ENCODE measurements around the gene ZCCHC8. TPM values are rescaled to one million over a fixed set of nuclear protein-coding genes. Genes with fewer than 3 reads are reported as not detected.
A peak's percentile ranks its signal among the peaks of the same experiment; 100 is the strongest.
"Not testable (repeated sequence)": the region's sequence is repeated elsewhere in the genome, so short reads cannot be mapped to it uniquely, and the experiment has no call there.

Gene ZCCHC8
- total RNA-seq, 2 experiments from 2014 or later, result 49.4 to 54.8 TPM

DNA sequence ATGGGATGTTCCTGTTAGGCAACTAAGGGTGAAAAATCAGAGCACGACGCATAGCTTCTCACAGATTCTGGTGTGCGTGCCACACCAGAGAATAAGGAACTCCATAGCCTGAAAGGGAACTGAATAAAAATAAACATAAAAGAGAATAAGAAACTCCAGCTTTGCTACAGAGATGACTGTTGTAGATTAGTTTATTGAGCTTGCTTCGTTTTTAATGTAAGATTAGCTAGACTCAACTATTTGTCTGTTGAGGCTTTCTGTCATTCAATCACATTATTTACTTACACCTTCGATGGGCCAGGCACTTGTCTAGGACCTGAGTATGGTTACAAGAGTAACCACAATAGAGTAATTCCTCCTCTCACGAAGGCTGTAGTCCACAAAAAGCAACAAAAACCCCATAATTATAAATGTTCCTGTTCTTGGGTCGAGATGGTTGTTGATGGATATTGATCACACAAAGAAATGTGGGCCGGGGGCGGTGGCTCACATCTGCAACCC, 807 bp upstream of the ZCCHC8 start:
- H3K27ac ChIP-seq (ENCODE audit: low read depth in 1 of 2, low read length in 2 of 2), result peak overlapping the region; percentile 65 to 89
- intact Hi-C loops (cut with DNase I, micrococcal nuclease), result loop anchor here in 1 of 2 experiments (1.0 to 10.0 kb wide), 3 partner anchors 25 to 237 kb away; partner anchors contain the start of genes RSRC2 and VPS33A
- no peak for DNase-seq
- peaks cover 33% of the 10 kb centered on the region for H3K36me3 ChIP-seq (ENCODE audit: insufficient read depth, low read length)
- peaks cover 41% of the 10 kb centered on the region for H3K4me1 ChIP-seq (ENCODE audit: insufficient read depth, low read length)
- H3K36me3 Mint-ChIP-seq (ENCODE audit: low read depth), result peaks cover 64% of the 10 kb centered on the region
- TF ChIP-seq, protein P1, sequence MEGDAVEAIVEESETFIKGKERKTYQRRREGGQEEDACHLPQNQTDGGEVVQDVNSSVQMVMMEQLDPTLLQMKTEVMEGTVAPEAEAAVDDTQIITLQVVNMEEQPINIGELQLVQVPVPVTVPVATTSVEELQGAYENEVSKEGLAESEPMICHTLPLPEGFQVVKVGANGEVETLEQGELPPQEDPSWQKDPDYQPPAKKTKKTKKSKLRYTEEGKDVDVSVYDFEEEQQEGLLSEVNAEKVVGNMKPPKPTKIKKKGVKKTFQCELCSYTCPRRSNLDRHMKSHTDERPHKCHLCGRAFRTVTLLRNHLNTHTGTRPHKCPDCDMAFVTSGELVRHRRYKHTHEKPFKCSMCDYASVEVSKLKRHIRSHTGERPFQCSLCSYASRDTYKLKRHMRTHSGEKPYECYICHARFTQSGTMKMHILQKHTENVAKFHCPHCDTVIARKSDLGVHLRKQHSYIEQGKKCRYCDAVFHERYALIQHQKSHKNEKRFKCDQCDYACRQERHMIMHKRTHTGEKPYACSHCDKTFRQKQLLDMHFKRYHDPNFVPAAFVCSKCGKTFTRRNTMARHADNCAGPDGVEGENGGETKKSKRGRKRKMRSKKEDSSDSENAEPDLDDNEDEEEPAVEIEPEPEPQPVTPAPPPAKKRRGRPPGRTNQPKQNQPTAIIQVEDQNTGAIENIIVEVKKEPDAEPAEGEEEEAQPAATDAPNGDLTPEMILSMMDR (IDR thresholded peaks at IDR 0.05), result no peak
- peak overlapping the region; percentile 97 for H3K27ac Mint-ChIP-seq
- peaks cover 47% of the 10 kb centered on the region for H3K4me1 Mint-ChIP-seq (ENCODE audit: low read depth)
- H3K9me3 ChIP-seq (ENCODE audit: control insufficient read depth in 1 of 2, insufficient read depth in 1 of 2, low read length in 2 of 2), result no peaks in the 10 kb centered on the region
- no peaks in the 10 kb centered on the region for H3K27me3 Mint-ChIP-seq
- ChIA-PET CTCF (interaction anchor here (1.0 to 2.1 kb wide), 10 partner anchors 9 to 707 kb away, joined by 3 to 22 read pairs (median 4); partner anchors contain the start of genes CLIP1, DENR, KNTC1 and RSRC2), POLR2A (interaction anchor here (0.6 to 7.3 kb wide), 26 partner anchors 9 to 1211 kb away, joined by 3 to 208 read pairs (median 4); partner anchors contain the start of genes ATP6V0A2, CLIP1, DDX55 and DENR)
- ATAC-seq (ENCODE audit: poor library complexity), result no peak
- peak overlapping the region; percentile 80 for H3K4me3 ChIP-seq (ENCODE audit: low read length)
- peak overlapping the region; percentile 96 for H3K4me3 Mint-ChIP-seq
- no peaks in the 10 kb centered on the region for H3K27me3 ChIP-seq (ENCODE audit: control insufficient read depth in 1 of 2, insufficient read depth in 2 of 2, low read length in 2 of 2)
- H3K9me3 Mint-ChIP-seq, result no peaks in the 10 kb centered on the region

DNA sequence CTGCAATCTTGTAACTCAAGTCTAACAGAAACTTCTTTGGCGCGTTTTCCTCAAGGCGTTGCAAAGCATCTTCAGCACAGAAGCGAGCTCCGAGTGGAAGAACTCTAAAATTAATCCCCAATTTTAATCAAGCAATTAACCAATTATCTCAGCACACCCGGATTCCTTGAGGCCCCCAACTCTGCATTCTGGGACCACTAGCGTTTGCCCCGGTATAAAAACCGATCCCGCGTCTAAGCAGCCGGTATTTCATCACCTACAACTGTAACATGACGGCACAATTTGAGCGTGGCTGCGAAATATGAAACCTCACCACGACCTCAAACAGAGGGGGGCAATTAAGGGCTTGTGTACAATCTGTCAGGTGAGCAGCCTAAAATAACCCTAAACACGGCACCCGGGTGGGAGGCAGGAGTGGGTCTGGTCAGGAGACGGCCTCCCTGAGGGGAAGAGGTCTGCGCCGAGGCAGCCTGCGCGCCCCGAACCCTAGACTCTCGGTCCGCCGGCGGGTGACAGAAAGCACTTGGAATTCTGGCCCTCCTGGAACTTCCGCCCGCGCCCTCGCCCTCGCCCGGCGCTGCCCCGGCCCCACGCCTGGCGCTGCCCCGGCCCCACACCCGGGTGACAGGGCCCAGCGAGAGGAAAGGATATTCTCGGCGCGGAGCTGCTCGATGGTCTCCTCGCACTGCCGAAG, 594 bp downstream of the ZCCHC8 start:
- intact Hi-C loops (cut with DNase I, micrococcal nuclease), result loop anchor here (1.0 to 10.0 kb wide), 4 partner anchors 27 to 252 kb away; partner anchors contain the start of genes DENR (in 1 of the 2), KNTC1 (in 1 of the 2) and VPS33A (in 1 of the 2)
- H3K27me3 ChIP-seq (ENCODE audit: control insufficient read depth in 1 of 2, insufficient read depth in 2 of 2, low read length in 2 of 2), result no peaks in the 10 kb centered on the region
- TF ChIP-seq, protein P1 (IDR thresholded peaks at IDR 0.05), result no peak
- CTCF ChIA-PET, result interaction anchor here (0.6 to 2.1 kb wide), 10 partner anchors 11 to 705 kb away, joined by 3 to 22 read pairs (median 4); partner anchors contain the start of genes CLIP1, DENR, KNTC1 and RSRC2
- H3K36me3 ChIP-seq (ENCODE audit: insufficient read depth, low read length), result peaks cover 24% of the 10 kb centered on the region
- Mint-ChIP-seq H3K36me3 (ENCODE audit: low read depth) (peaks cover 54% of the 10 kb centered on the region), H3K4me1 (ENCODE audit: low read depth) (peaks cover 49% of the 10 kb centered on the region), H3K27ac (peak overlapping the region; percentile 97), H3K9me3 (no peaks in the 10 kb centered on the region), H3K4me3 (peak overlapping the region; percentile 96), H3K27me3 (no peaks in the 10 kb centered on the region)
- no peaks in the 10 kb centered on the region for H3K9me3 ChIP-seq (ENCODE audit: control insufficient read depth in 1 of 2, insufficient read depth in 1 of 2, low read length in 2 of 2)
- peaks cover 47% of the 10 kb centered on the region for H3K4me1 ChIP-seq (ENCODE audit: insufficient read depth, low read length)
- H3K4me3 ChIP-seq (ENCODE audit: low read length), result peak overlapping the region; percentile 80
- POLR2A ChIA-PET, result interaction anchor here (0.8 to 7.3 kb wide), 22 partner anchors 9 to 733 kb away, joined by 3 to 208 read pairs (median 6); partner anchors contain the start of genes DENR, DIABLO, HIP1R and KNTC1
- peak in 11 of 14 experiments; percentile 17 to 75 (median 29) for DNase-seq
- peak overlapping the region; percentile 88 to 89 for H3K27ac ChIP-seq (ENCODE audit: low read depth in 1 of 2, low read length in 2 of 2)
- peak; percentile 23 for ATAC-seq (ENCODE audit: poor library complexity)

DNA sequence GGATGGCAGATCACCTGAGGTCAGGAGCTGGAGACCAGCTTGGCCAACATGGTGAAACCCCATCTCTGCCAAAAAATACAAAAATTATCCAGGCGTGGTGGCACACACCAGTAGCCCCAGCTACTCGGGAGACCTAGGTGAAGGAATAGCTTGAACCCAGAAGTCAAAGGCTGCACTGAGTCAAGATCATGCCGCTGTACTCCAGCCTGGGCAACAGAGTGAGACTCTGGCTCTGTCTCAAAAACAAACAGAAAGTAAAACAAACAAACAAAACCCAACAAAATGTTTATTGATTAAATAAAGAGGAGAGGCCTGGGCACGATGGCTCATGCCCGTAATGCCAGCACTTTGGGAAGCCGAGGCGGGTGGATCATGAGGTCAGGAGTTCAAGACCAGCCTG, 5.5 kb downstream of the ZCCHC8 start:
- intact Hi-C loops (cut with DNase I, micrococcal nuclease), result no loop called here
- TF ChIP-seq, protein P1 (IDR thresholded peaks at IDR 0.05), result no peak
- Histone ChIP-seq H3K27me3 (ENCODE audit: control insufficient read depth in 1 of 2, insufficient read depth in 2 of 2, low read length in 2 of 2) (no peaks in the 10 kb centered on the region), H3K4me3 (ENCODE audit: low read length) (no peak overlapping the region), H3K27ac (ENCODE audit: low read depth in 1 of 2, low read length in 2 of 2) (no peak overlapping the region), H3K4me1 (ENCODE audit: insufficient read depth, low read length) (peaks cover 34% of the 10 kb centered on the region), H3K9me3 (ENCODE audit: control insufficient read depth in 1 of 2, insufficient read depth in 1 of 2, low read length in 2 of 2) (no peaks in the 10 kb centered on the region), H3K36me3 (ENCODE audit: insufficient read depth, low read length) (peaks cover 31% of the 10 kb centered on the region)
- Mint-ChIP-seq H3K4me3 (no peak overlapping the region), H3K4me1 (ENCODE audit: low read depth) (peaks cover 38% of the 10 kb centered on the region), H3K27me3 (no peaks in the 10 kb centered on the region), H3K27ac (no peak overlapping the region), H3K9me3 (no peaks in the 10 kb centered on the region), H3K36me3 (ENCODE audit: low read depth) (peaks cover 47% of the 10 kb centered on the region)
- DNase-seq, result no peak
- ATAC-seq (ENCODE audit: poor library complexity), result no peak
- ChIA-PET POLR2A (interaction anchor here (1.7 kb wide), 1 partner anchor 32 kb away, joined by 5 read pairs; the partner anchor contains the start of genes KNTC1 and RSRC2), CTCF (interaction anchor here (1.1 kb wide), 1 partner anchor 73 kb away, joined by 3 read pairs; no protein-coding TSS in a partner anchor)

DNA sequence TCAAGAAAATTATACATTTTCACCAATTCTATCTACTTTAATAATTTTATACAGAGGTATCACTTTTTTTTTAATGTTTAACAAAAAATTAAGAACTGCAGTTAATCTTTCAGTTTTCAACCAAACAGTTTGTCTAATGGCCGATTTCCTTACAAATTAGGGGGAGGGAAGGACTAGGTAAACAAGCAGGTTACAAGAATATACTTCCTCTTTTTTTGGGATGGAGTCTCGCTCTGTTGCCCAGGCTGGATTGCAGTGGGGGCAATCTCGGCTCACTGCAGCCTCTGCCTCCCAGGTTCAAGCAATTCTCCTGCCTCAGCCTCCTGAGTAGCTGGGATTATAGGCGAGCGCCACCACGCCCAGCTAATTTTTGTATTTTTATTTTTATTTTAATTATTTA, 7.5 kb downstream of the ZCCHC8 start:
- H3K4me1 Mint-ChIP-seq (ENCODE audit: low read depth), result peaks cover 23% of the 10 kb centered on the region
- POLR2A ChIA-PET, result interaction anchor here (0.7 kb wide), 1 partner anchor 34 kb away, joined by 4 read pairs; the partner anchor contains the start of genes KNTC1 and RSRC2
- peaks cover 25% of the 10 kb centered on the region for H3K4me1 ChIP-seq (ENCODE audit: insufficient read depth, low read length)
- H3K4me3 Mint-ChIP-seq; ATAC-seq (ENCODE audit: poor library complexity); DNase-seq; CTCF ChIA-PET; H3K27ac ChIP-seq (ENCODE audit: low read depth in 1 of 2, low read length in 2 of 2); H3K9me3 ChIP-seq (ENCODE audit: control insufficient read depth in 1 of 2, insufficient read depth in 1 of 2, low read length in 2 of 2); H3K9me3 Mint-ChIP-seq; H3K27me3 Mint-ChIP-seq; intact Hi-C loops (cut with DNase I, micrococcal nuclease); H3K4me3 ChIP-seq (ENCODE audit: low read length); H3K27ac Mint-ChIP-seq; H3K27me3 ChIP-seq (ENCODE audit: control insufficient read depth in 1 of 2, insufficient read depth in 2 of 2, low read length in 2 of 2): not testable (repeated sequence)
- H3K36me3 ChIP-seq (ENCODE audit: insufficient read depth, low read length), result peaks cover 47% of the 10 kb centered on the region
- peaks cover 60% of the 10 kb centered on the region for H3K36me3 Mint-ChIP-seq (ENCODE audit: low read depth)

Measured in CD4-positive, alpha-beta T cell (primary cell).